Natural killer cell (primary cell): ENCODE results near the gene NEBL. TPM values are rescaled to one million over a fixed set of nuclear protein-coding genes. Genes with fewer than 3 reads are reported as not detected.

Experiments
- ATAC-seq, 3 donors: fragments of 150-1000 bp in 2 of 3; fragments of 200-7000 bp in 1 of 3; cut with Tn5 transposase; 1 replicate in 1 of 3; 2 replicates in 2 of 3; pipeline ENCODE4 v1.10.0; 2021; ENCODE audit warnings: mild to moderate bottlenecking in 2 of 3, moderate library complexity in 2 of 3
- DNase-seq, 2 donors: peaks; one replicate each; pipeline versions ENCODE4 v3.0.0 to v3.0.0-alpha.2; 2013 to 2021; ENCODE audit warnings: mixed read lengths in 1 of 2
- H3K27ac ChIP-seq: one replicate; pipeline ENCODE4 v1.5.1; 2013; ENCODE audit warnings: mild to moderate bottlenecking, low read length
- H3K27me3 ChIP-seq: one replicate; pipeline ENCODE4 v1.6.1; 2013; ENCODE audit warnings: low read length; ENCODE audit not compliant: control insufficient read depth, insufficient read depth
- H3K36me3 ChIP-seq: one replicate; pipeline ENCODE4 v1.6.1; 2013; ENCODE audit warnings: low read length; ENCODE audit not compliant: control insufficient read depth, insufficient read depth
- H3K4me1 ChIP-seq: one replicate; pipeline ENCODE4 v1.6.1; 2013; ENCODE audit warnings: low read length; ENCODE audit not compliant: control insufficient read depth, insufficient read depth
- H3K4me3 ChIP-seq: one replicate; pipeline ENCODE4 v1.5.1; 2013; ENCODE audit warnings: low read length
- H3K9me3 ChIP-seq: one replicate; pipeline ENCODE4 v1.6.1; 2013; ENCODE audit warnings: low read length; ENCODE audit not compliant: control insufficient read depth, insufficient read depth
- H3K27ac Mint-ChIP-seq, 2 donors: one replicate each; pipeline ENCODE4 v1.8.0; 2022; ENCODE audit warnings: mild to moderate bottlenecking in 2 of 2, mixed read lengths in 2 of 2, moderate library complexity in 1 of 2
- H3K27me3 Mint-ChIP-seq, 2 donors: one replicate each; pipeline ENCODE4 v1.8.0; 2022; ENCODE audit warnings: low read depth in 2 of 2, mixed read lengths in 2 of 2
- H3K36me3 Mint-ChIP-seq: one replicate; pipeline ENCODE4 v1.8.0; 2022; ENCODE audit warnings: mixed read lengths
- H3K4me1 Mint-ChIP-seq, 2 donors: one replicate each; pipeline ENCODE4 v1.8.0; 2022; ENCODE audit warnings: mixed read lengths in 2 of 2
- H3K4me3 Mint-ChIP-seq: one replicate; pipeline ENCODE4 v1.8.0; 2022; ENCODE audit warnings: mild to moderate bottlenecking, moderate library complexity, mixed read lengths
- H3K9me3 Mint-ChIP-seq, 2 donors: one replicate each; pipeline ENCODE4 v1.8.0; 2022; ENCODE audit warnings: mixed read lengths in 2 of 2
- CTCF ChIP-seq: fragments of 200-600 bp; IDR thresholded peaks from one replicate; pipeline ENCODE4 v1.8.0; 2022; ENCODE audit warnings: antibody characterized with exemption
- WGBS: methylation state at CpG from one replicate; pipeline ENCODE4 v1.1.7; 2013; ENCODE audit warnings: missing lambda C conversion rate; ENCODE audit not compliant: insufficient coverage; 5-methylcytosine and 5-hydroxymethylcytosine counted together
- intact Hi-C: fragments of 100-400 bp; cut with micrococcal nuclease; formaldehyde crosslinking; loops from one replicate; pipeline ENCODE4 v1.14.2; 2022
- total RNA-seq, 4 donors: library from RNA; stranded (reverse); fragments of 120-200 nt in 1 of 4; gene quantifications; one replicate each; pipeline versions ENCODE4 v1.2.3 to v1.2.4, GENCODE V29; 2013 to 2022

Gene NEBL
- total RNA-seq, 3 donors from 2014 or later (not counting 1 experiment from before 2014, with no cell fraction given): 1.1 to 1.5 TPM; not detected in 1

GRCh38 chr10:20893297-20893696 is 3.8 kb downstream of the NEBL start:
- Histone ChIP-seq H3K4me3 (no peak overlapping the region), H3K36me3 (no peaks in the 10 kb centered on the region), H3K27ac (no peak overlapping the region), H3K4me1 (no peaks in the 10 kb centered on the region), H3K27me3 (no peaks in the 10 kb centered on the region), H3K9me3 (no peaks in the 10 kb centered on the region)
- H3K27me3 Mint-ChIP-seq: peaks cover 8 to 27% of the 10 kb centered on the region in 2 donors
- no peaks in the 10 kb centered on the region for H3K36me3 Mint-ChIP-seq
- intact Hi-C loops: no loop called here
- WGBS: 50% methylated on average over 1 of the region's 1 CpG
- no peak overlapping the region for H3K27ac Mint-ChIP-seq
- H3K4me3 Mint-ChIP-seq: no peak overlapping the region
- H3K4me1 Mint-ChIP-seq: no peaks in the 10 kb centered on the region
- no peak for TF ChIP-seq CTCF
- no peaks in the 10 kb centered on the region for H3K9me3 Mint-ChIP-seq
- ATAC-seq: no peak
- DNase-seq: no peak

- no peak overlapping the region for H3K27ac Mint-ChIP-seq
Measured at GRCh38 chr10:20892796-20893195, 4.3 kb downstream of the NEBL start.

GRCh38 chr10:20892011-20892585 is 5.0 kb downstream of the NEBL start:
- H3K36me3 ChIP-seq: no peaks in the 10 kb centered on the region
- no peaks in the 10 kb centered on the region for H3K4me1 ChIP-seq
- 79% methylated on average over 2 of the region's 4 CpGs for WGBS
- no peak for TF ChIP-seq CTCF
- intact Hi-C loops: no loop called here
- no peaks in the 10 kb centered on the region for H3K9me3 ChIP-seq
- Mint-ChIP-seq H3K4me1 (no peaks in the 10 kb centered on the region), H3K27ac (no peak overlapping the region), H3K4me3 (no peak overlapping the region), H3K36me3 (no peaks in the 10 kb centered on the region), H3K27me3 (peaks cover 8 to 27% of the 10 kb centered on the region in 2 donors), H3K9me3 (no peaks in the 10 kb centered on the region)
- ATAC-seq (no peak), DNase-seq (no peak)
- no peaks in the 10 kb centered on the region for H3K27me3 ChIP-seq
- no peak overlapping the region for H3K27ac ChIP-seq
- no peak overlapping the region for H3K4me3 ChIP-seq

More at GRCh38 chr10:20892796-20893195, 4.3 kb downstream of the NEBL start:
- H3K27me3 ChIP-seq: no peaks in the 10 kb centered on the region
- ATAC-seq (no peak), DNase-seq (no peak)
- H3K27ac ChIP-seq: no peak overlapping the region
- 76% methylated on average over 2 of the region's 2 CpGs for WGBS
- H3K27me3 Mint-ChIP-seq: peaks cover 8 to 27% of the 10 kb centered on the region in 2 donors
- H3K36me3 Mint-ChIP-seq: no peaks in the 10 kb centered on the region
- no peaks in the 10 kb centered on the region for H3K9me3 Mint-ChIP-seq
- H3K4me3 Mint-ChIP-seq: no peak overlapping the region
- no peak overlapping the region for H3K4me3 ChIP-seq
- H3K4me1 Mint-ChIP-seq: no peaks in the 10 kb centered on the region
- H3K36me3 ChIP-seq: no peaks in the 10 kb centered on the region
- intact Hi-C loops: no loop called here
- no peaks in the 10 kb centered on the region for H3K9me3 ChIP-seq
- TF ChIP-seq CTCF: no peak
- no peaks in the 10 kb centered on the region for H3K4me1 ChIP-seq

GRCh38 chr10:20891338-20891714 is 5.8 kb downstream of the NEBL start:
- H3K36me3 Mint-ChIP-seq: no peaks in the 10 kb centered on the region
- no peak for TF ChIP-seq CTCF
- Histone ChIP-seq H3K27me3 (peaks cover 2% of the 10 kb centered on the region), H3K4me3 (no peak overlapping the region), H3K4me1 (no peaks in the 10 kb centered on the region), H3K9me3 (no peaks in the 10 kb centered on the region), H3K36me3 (no peaks in the 10 kb centered on the region), H3K27ac (no peak overlapping the region)
- ATAC-seq: no peak
- no peaks in the 10 kb centered on the region for H3K4me1 Mint-ChIP-seq
- no peak overlapping the region for H3K4me3 Mint-ChIP-seq
- no peaks in the 10 kb centered on the region for H3K9me3 Mint-ChIP-seq
- H3K27ac Mint-ChIP-seq: no peak overlapping the region
- no peak for DNase-seq
- 0% methylated on average over 1 of the region's 2 CpGs for WGBS
- intact Hi-C loops: no loop called here
- peaks cover 8 to 27% of the 10 kb centered on the region in 2 donors for H3K27me3 Mint-ChIP-seq
